Measurements from ENCODE around the gene NPDC1. TPM values are rescaled to one million over a fixed set of nuclear protein-coding genes. Genes with fewer than 3 reads are reported as not detected.
A peak's percentile ranks its signal among the peaks of the same experiment; 100 is the strongest.

Gene NPDC1
- total RNA-seq, 1 donor from 2014 or later: 47.7 TPM

DNA sequence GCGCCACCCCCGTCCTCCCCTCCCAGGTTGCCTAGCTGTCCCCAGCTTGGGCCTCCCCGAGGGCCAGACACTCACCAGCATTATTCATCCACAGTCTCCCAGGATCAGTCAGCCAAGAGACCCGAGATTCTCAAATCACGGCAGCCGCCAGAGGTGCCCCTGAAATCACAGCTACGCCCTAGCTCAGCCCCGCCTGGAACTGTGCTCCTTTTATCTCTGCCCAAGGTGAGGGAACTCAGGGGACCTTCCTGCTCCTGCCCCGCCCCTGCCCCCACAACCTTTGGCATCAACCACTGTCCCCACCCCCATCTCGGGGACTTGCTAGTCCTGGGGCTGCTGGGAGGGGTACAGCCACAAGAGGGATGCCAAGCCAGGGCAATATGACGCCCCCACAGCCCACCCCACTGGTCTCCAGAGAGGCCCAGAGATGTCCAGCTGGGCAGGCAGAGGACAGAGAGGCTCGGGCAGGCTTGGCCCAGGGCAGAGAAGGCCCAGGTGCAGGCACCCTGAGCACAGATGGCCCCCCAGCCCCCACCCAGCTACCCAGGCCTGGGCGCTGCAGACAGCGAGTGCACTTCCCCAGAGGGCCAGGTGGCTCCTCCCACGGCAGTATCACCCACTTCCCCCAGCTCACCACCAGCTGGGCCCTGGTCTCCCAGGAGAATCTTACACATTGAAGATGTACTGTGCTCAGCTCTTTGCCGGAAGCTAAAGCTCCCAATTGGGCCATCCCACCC, 13.9 kb downstream of the NPDC1 start, which contains the start of gene FUT7:
TSS of gene FUT7 (minus strand) at position 185 of the 737 bp plus-strand sequence. CDS start at position 88, 97 bp downstream.
- H3K4me3 ChIP-seq (ENCODE audit: low read depth, low read length): no peak within 1 kb of the TSS
- TF ChIP-seq, protein P1, sequence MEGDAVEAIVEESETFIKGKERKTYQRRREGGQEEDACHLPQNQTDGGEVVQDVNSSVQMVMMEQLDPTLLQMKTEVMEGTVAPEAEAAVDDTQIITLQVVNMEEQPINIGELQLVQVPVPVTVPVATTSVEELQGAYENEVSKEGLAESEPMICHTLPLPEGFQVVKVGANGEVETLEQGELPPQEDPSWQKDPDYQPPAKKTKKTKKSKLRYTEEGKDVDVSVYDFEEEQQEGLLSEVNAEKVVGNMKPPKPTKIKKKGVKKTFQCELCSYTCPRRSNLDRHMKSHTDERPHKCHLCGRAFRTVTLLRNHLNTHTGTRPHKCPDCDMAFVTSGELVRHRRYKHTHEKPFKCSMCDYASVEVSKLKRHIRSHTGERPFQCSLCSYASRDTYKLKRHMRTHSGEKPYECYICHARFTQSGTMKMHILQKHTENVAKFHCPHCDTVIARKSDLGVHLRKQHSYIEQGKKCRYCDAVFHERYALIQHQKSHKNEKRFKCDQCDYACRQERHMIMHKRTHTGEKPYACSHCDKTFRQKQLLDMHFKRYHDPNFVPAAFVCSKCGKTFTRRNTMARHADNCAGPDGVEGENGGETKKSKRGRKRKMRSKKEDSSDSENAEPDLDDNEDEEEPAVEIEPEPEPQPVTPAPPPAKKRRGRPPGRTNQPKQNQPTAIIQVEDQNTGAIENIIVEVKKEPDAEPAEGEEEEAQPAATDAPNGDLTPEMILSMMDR (conservative IDR thresholded peaks at IDR 0.05; ENCODE audit: low read depth, low read length): no peak
- DNase-seq (ENCODE audit: low read depth): no peak

DNA sequence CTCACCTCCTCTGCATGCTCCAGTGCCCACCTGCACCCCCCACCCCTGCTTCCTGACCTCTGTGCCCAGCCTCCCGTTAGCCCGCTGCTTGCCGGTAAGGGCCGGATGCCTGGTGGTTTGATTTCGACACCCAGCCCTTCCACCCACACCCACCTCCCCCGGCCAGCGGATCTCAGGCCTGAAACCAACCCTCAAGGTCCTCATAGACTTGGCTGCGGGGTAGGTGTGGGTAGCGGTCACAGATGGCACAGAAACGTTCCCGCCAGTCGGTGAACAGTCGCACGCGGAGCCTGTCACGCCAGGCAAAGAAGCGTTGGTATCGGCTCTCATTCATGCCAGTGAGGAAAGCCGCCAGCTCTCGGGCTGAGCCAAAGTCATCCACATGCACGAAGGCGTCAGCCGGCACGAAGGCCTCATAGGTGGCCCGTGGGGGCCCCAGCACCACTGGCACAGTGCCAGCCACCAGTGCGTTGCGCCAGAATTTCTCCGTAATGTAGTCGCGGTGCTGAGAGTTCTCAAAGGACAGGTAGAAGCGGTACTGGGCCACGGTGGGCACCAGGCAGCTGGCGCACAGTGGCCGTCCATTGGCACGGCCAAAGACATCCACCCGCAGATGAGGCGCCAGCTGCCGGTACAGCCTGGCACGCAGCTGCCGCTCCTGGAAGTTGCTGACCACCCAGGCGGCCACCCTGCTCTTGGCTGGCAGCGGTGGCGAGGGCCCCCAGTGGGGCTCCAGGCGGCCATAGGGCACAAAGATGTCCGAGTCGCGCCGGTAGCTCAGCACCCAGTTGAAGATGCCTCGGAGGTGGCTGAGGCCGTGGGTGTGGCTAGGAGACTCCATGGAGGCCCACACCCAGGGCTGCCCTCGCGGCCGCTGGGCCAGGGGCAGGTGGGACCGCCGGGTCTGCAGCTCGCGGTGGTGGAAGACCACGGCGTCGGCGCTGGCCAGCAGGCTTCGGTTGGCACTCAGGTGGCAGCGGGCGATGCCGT, 15.1 kb downstream of the NPDC1 start:
- TF ChIP-seq, protein P1 (conservative IDR thresholded peaks at IDR 0.05; ENCODE audit: low read depth, low read length): no peak
- DNase-seq (ENCODE audit: low read depth): no peak
- no peak overlapping the region for H3K4me3 ChIP-seq (ENCODE audit: low read depth, low read length)

DNA sequence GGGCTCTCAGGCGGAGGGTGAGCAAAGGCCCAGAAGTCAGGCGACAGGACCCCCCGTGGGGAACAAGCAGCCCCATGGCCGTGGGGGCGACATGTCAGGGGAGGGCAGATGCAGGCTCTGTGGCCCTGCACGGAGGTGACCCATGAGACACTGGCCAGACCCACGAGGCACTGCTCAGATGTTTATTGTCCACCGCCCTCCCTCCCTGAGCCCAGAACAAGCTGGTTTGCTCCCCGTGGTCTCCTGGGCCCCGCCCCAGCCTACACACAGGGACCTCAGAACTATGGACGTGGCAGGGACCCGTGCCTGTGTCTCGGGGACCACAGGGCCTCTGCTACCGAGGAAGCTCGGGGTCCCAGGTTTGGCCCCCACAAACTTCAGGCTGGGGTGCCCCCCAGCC, 16.0 kb downstream of the NPDC1 start:
- TF ChIP-seq, protein P1 (conservative IDR thresholded peaks at IDR 0.05; ENCODE audit: low read depth, low read length): no peak
- H3K4me3 ChIP-seq (ENCODE audit: low read depth, low read length): no peak overlapping the region

DNA sequence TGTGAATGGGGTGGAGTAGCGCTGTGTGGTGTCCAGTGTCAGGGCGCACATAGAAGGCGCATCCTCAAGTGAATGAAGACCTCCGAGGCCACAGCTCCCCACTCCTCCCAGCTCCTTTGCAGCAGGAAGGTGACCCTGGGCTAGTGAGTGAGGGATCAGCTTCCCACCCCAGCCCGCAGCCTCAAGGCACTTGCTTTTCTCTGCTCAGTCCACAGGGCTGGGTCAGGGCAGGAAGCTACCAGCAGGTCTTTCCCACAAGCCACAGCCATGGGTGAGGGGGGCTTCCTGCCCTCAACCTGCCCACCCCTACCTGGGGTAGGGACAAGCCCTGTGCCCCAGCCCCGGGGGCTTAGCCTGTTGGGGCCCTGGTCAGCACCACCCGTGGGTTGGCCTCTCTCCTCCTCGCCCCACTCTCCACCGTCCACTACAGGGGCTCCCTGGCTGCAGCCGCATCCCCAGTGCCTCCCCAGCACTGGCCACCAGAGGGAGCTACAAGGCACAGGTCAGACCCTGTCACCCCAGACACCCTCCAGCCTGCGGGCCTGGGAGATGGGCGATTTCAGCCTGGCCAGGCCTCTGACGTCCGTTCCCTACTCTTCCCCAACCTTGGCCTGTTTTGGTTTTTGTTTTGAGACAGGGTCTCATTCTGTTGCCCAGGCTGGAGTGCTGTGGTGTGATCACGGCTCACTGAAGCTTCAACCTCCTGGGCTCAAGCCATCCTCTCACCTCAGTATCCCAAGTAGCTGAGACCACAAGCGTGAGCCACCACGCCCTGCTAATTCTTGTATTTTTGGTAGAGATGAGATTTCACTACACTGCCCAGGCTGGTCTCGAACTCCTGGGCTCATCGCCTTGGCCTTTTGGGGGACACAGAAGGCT, 16.7 kb downstream of the NPDC1 start:
- H3K4me3 ChIP-seq (ENCODE audit: low read depth, low read length): peak overlapping the region; percentile 75
- TF ChIP-seq, protein P1 (conservative IDR thresholded peaks at IDR 0.05; ENCODE audit: low read depth, low read length): peak; percentile 92
- no peak for DNase-seq (ENCODE audit: low read depth)

More for the DNA sequence above, 16.0 kb downstream of the NPDC1 start:
- no peak for DNase-seq (ENCODE audit: low read depth)

DNA sequence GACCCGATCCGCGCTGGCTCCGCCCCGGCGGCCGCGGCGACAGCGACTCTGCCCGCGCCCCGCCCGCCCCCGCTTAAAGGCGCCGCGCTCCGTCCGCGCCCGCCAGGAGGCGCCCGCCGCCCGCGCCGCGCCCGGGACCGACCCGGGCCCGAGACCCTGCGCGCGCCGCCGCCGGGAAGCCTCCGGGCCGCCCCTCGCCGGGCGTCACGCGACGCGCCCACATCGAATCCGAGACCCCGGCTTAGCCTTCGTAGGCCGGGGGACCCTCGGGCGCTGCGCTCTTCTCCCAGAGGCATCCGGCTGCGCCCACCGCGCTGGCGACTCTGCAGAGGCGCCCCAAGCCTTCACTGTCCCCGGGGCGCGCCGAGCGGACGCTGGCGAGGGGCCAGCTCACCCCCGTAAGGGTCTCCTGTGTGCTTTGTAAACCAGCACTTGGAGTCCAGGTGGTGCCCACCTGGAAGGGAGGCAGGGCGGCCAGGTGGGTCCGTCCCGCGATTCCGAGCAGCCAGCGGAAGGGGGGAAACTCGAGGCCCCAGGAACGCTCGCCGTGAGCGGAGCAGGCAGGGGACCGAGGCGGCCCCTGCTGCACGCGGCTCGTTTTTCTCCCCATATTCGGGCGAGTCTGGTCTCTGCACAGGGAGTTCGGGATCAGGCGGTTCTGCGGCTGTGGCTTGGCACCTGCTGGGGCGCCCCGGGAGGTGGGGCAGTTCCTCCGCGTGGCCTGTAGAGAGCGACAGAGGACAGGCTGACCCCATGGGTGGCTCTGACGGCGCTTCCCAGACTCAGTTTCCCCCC, 17.5 kb downstream of the NPDC1 start:
- DNase-seq (ENCODE audit: low read depth): no peak
- H3K4me3 ChIP-seq (ENCODE audit: low read depth, low read length): peak overlapping the region; percentile 75
- TF ChIP-seq, protein P1 (conservative IDR thresholded peaks at IDR 0.05; ENCODE audit: low read depth, low read length): peak; percentile 53
